IMR-90 (cell line): ENCODE data around the gene CHPF. TPM values are rescaled to one million over a fixed set of nuclear protein-coding genes. Genes with fewer than 3 reads are reported as not detected.

Source experiments
- ATAC-seq: fragments of 200-7000 bp; cut with Tn5 transposase; 2 replicates; pipeline ENCODE4 v1.9.1; 2020; ENCODE audit warnings: low read depth, mild to moderate bottlenecking, moderate library complexity
- BruUV-seq: library from RNA; stranded (reverse); fragments of 400-500 nt; replicated peaks from 2 replicates; lab custom pipeline; 2021; lab: Mats Ljungman, UMichigan
- CTCF ChIA-PET: fragments of 300-600 bp; formaldehyde crosslinking; extraction: SDS; loops from one replicate; lab custom pipeline; 2021; ENCODE audit warnings: antibody characterized with exemption; lab: Yijun Ruan, JAX
- POLR2A ChIA-PET: fragments of 300-600 bp; sonication (Branson Sonifier 250); formaldehyde crosslinking; loops from one replicate; lab custom pipeline; 2022; ENCODE audit warnings: antibody characterized with exemption; ENCODE audit not compliant: unreplicated experiment; lab: Charles Lee
- DNase-seq: peaks from one replicate; pipeline ENCODE4 v3.0.0; 2013
- H2AFZ ChIP-seq: replicated peaks from 2 replicates; pipeline ENCODE3; 2013; ENCODE audit warnings: low read length, mild to moderate bottlenecking; ENCODE audit not compliant: poor library complexity
- H2AK5ac ChIP-seq: 2 replicates; pipeline ENCODE4 v1.6.1; 2013; ENCODE audit warnings: low read depth, low read length, inconsistent platforms
- H2AK9ac ChIP-seq: replicated peaks from 2 replicates; pipeline ENCODE3; 2013; ENCODE audit warnings: mild to moderate bottlenecking, low read depth, low read length, moderate library complexity; ENCODE audit not compliant: poor library complexity
- H2BK120ac ChIP-seq: 2 replicates; pipeline ENCODE4 v1.6.1; 2013; ENCODE audit warnings: low read depth, low read length, inconsistent platforms
- H2BK15ac ChIP-seq: 3 replicates; pipeline ENCODE4 v1.6.1; 2013; ENCODE audit warnings: low read depth, low read length, inconsistent platforms
- H2BK20ac ChIP-seq: 2 replicates; pipeline ENCODE4 v1.6.1; 2013; ENCODE audit warnings: low read depth, mild to moderate bottlenecking, inconsistent platforms, low read length, moderate library complexity
- H2BK5ac ChIP-seq: 2 replicates; pipeline ENCODE4 v1.6.1; 2013; ENCODE audit warnings: mild to moderate bottlenecking, low read depth, low read length, inconsistent platforms; ENCODE audit not compliant: poor library complexity, severe bottlenecking
- H3K14ac ChIP-seq: replicated peaks from 2 replicates; pipeline ENCODE4 v1.6.1; 2013; ENCODE audit warnings: low read depth, low read length, inconsistent platforms
- H3K18ac ChIP-seq: 2 replicates; pipeline ENCODE4 v1.6.1; 2013; ENCODE audit warnings: low read depth, low read length, control low read depth
- H3K23ac ChIP-seq: 2 replicates; pipeline ENCODE4 v1.6.1; 2013; ENCODE audit warnings: low read depth, low read length, inconsistent platforms
- H3K27ac ChIP-seq: 2 replicates; pipeline ENCODE4 v1.5.1; 2013; ENCODE audit warnings: mild to moderate bottlenecking, control low read depth, low read length; ENCODE audit not compliant: insufficient read depth
- H3K27me3 ChIP-seq: 2 replicates; pipeline ENCODE4 v1.6.1; 2013; ENCODE audit warnings: low read length; ENCODE audit not compliant: control insufficient read depth, insufficient read depth
- H3K36me3 ChIP-seq: 2 replicates; pipeline ENCODE4 v1.6.1; 2013; ENCODE audit warnings: low read length, mixed read lengths; ENCODE audit not compliant: control insufficient read depth, insufficient read depth
- H3K4ac ChIP-seq: 2 replicates; pipeline ENCODE4 v1.6.1; 2013; ENCODE audit warnings: low read depth, low read length, inconsistent platforms
- H3K4me1 ChIP-seq: 2 replicates; pipeline ENCODE4 v1.6.1; 2013; ENCODE audit warnings: low read length, mixed read lengths; ENCODE audit not compliant: control insufficient read depth, insufficient read depth
- H3K4me2 ChIP-seq: 2 replicates; pipeline ENCODE4 v1.6.1; 2013; ENCODE audit warnings: low read depth, mild to moderate bottlenecking, control low read depth, low read length, moderate library complexity
- H3K4me3 ChIP-seq: 2 replicates; pipeline ENCODE4 v1.5.1; 2013; ENCODE audit warnings: low read depth, mild to moderate bottlenecking, control low read depth, low read length, moderate library complexity; ENCODE audit not compliant: insufficient read depth
- H3K56ac ChIP-seq: 2 replicates; pipeline ENCODE4 v1.6.1; 2013; ENCODE audit warnings: low read length, inconsistent platforms; ENCODE audit not compliant: insufficient read depth; ENCODE audit errors: extremely low read depth
- H3K79me1 ChIP-seq, 2 experiments: 2 replicates each; pipeline ENCODE4 v1.6.1; 2013; ENCODE audit warnings: low read length in 2 of 2, inconsistent platforms in 1 of 2, low read depth in 1 of 2
- H3K9ac ChIP-seq: 2 replicates; pipeline ENCODE4 v1.6.1; 2013; ENCODE audit warnings: low read depth, low read length, control low read depth
- H3K9me1 ChIP-seq: 2 replicates; pipeline ENCODE4 v1.6.1; 2013; ENCODE audit warnings: low read length, inconsistent platforms; ENCODE audit not compliant: insufficient read depth
- H3K9me3 ChIP-seq: 2 replicates; pipeline ENCODE4 v1.6.1; 2013; ENCODE audit warnings: low read length; ENCODE audit not compliant: control insufficient read depth, insufficient read depth
- H4K20me1 ChIP-seq: 2 replicates; pipeline ENCODE4 v1.6.1; 2013; ENCODE audit warnings: low read length, inconsistent platforms; ENCODE audit not compliant: insufficient read depth
- H4K5ac ChIP-seq: 2 replicates; pipeline ENCODE4 v1.6.1; 2013; ENCODE audit warnings: mild to moderate bottlenecking, low read depth, low read length, control low read depth
- H4K8ac ChIP-seq, 2 experiments: 2 replicates each; pipeline ENCODE4 v1.6.1; 2013; ENCODE audit warnings: low read depth in 2 of 2, low read length in 2 of 2, control low read depth in 1 of 2, inconsistent platforms in 1 of 2
- H4K91ac ChIP-seq: 2 replicates; pipeline ENCODE4 v1.6.1; 2013; ENCODE audit warnings: low read depth, low read length, inconsistent platforms; ENCODE audit not compliant: insufficient read depth
- CHD1 ChIP-seq: IDR thresholded peaks from 2 replicates; pipeline ENCODE4 v1.6.1; 2012; ENCODE audit warnings: low read depth, low read length, improper control_type of control experiment
- CTCF ChIP-seq: conservative IDR thresholded peaks from 2 replicates; pipeline ENCODE4 v1.5.1; 2012; ENCODE audit warnings: mild to moderate bottlenecking, low read depth, low read length, improper control_type of control experiment
- FOS ChIP-seq: fragments of 150-350 bp; IDR thresholded peaks from 2 replicates; pipeline ENCODE4 v1.6.1; 2016; ENCODE audit warnings: low read depth, low read length
- MAFK ChIP-seq: IDR thresholded peaks from 2 replicates; pipeline ENCODE4 v1.6.1; 2012; ENCODE audit warnings: low read depth, low read length, improper control_type of control experiment
- MAZ ChIP-seq: IDR thresholded peaks from 2 replicates; pipeline ENCODE4 v1.6.1; 2012; ENCODE audit warnings: low read depth, mild to moderate bottlenecking, low read length, improper control_type of control experiment, moderate library complexity, borderline replicate concordance
- MXI1 ChIP-seq: IDR thresholded peaks from 2 replicates; pipeline ENCODE4 v1.6.1; 2012; ENCODE audit warnings: low read depth, mild to moderate bottlenecking, low read length, moderate library complexity, borderline replicate concordance
- NFE2L2 ChIP-seq: fragments of 150-350 bp; IDR thresholded peaks from 2 replicates; pipeline ENCODE4 v1.6.1; 2016; ENCODE audit warnings: low read depth, mild to moderate bottlenecking, low read length
- POLR2A ChIP-seq: IDR thresholded peaks from 2 replicates; pipeline ENCODE4 v1.6.1; 2012; ENCODE audit warnings: mild to moderate bottlenecking, low read depth, low read length
- RAD21 ChIP-seq: IDR thresholded peaks from 2 replicates; pipeline ENCODE4 v1.6.1; 2012; ENCODE audit warnings: low read length, improper control_type of control experiment
- SMC3 ChIP-seq: fragments of 150-350 bp; IDR thresholded peaks from 2 replicates; pipeline ENCODE4 v1.6.1; 2016; ENCODE audit warnings: low read depth, mild to moderate bottlenecking, antibody characterized with exemption, low read length, moderate library complexity
- WGBS, 2 experiments: methylation state at CpG; one replicate each; pipeline versions ENCODE4 v1.1.5 to v1.1.7; 2013; ENCODE audit warnings: missing lambda C conversion rate in 2 of 2; ENCODE audit not compliant: insufficient read length in 1 of 2; ENCODE audit errors: extremely low coverage in 2 of 2; 5-methylcytosine and 5-hydroxymethylcytosine counted together
- dilution Hi-C: fragments of 300-500 bp; cut with HindIII; formaldehyde crosslinking; loops from one replicate; pipeline ENCODE4 v1.14.3; 2018; ENCODE audit warnings: low sequenced_read_pairs; ENCODE audit not compliant: unreplicated experiment
- in situ Hi-C: fragments of 300-500 bp; cut with MboI; formaldehyde crosslinking; loops from 3 replicates; pipeline ENCODE4 v1.14.3; 2019; ENCODE audit warnings: low sequenced_read_pairs, inconsistent platforms, mixed read lengths
- intact Hi-C: fragments of 100-400 bp; cut with micrococcal nuclease; formaldehyde crosslinking; loops from 2 replicates; pipeline ENCODE4 v1.10.0; 2022
- polyA plus RNA-seq, 3 experiments: library from polyadenylated mRNA; depleted of rRNA; stranded (reverse); fragments of >200 nt; gene quantifications; 2 replicates each; pipeline ENCODE4 v1.2.3, GENCODE V29; 2012; ENCODE audit warnings: low replicate concordance in 1 of 3
- total RNA-seq: library from RNA; depleted of rRNA; stranded (reverse); fragments of >200 nt; gene quantifications from 2 replicates; pipeline ENCODE4 v1.2.3, GENCODE V29; 2012
- TF ChIP-seq, protein P1 (sequence below): fragments of 150-350 bp; IDR thresholded peaks from 2 replicates; pipeline ENCODE4 v1.6.1; 2016; ENCODE audit warnings: low read depth, mild to moderate bottlenecking, low read length, moderate library complexity, borderline replicate concordance

CHPF gene
- total and polyA plus RNA-seq, 2 of the 4 experiments (the other 2 are of a cell fraction) = 24.0 to 115 TPM

DNA sequence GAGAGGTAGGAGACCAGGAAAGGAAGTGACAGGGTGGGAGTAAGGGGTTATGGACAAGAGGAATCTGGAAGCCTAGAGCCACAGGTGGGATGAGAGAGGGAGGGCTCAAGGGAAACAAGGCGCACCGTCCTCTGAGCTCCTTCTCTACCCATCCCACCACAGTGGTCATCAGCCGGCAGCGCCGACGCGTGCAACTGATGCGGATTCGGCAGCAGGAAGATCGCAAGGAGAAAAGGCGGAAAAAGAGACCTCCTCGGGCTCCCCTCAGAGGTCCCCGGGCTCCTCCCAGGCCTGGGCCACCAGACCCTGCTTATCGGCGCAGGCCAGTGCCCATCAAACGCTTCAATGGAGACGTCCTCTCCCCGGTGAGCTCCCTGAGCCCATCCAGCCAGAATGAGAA, 5.4 kb upstream of the CHPF start:
- DNase-seq (no peak), ATAC-seq (no peak)
- no peak overlapping the region for H3K4ac ChIP-seq
- H2AK5ac ChIP-seq = no peak overlapping the region
- TF ChIP-seq FOS = no peak
- no peak for TF ChIP-seq NFE2L2
- no peak for TF ChIP-seq MAFK
- TF ChIP-seq, protein P1, sequence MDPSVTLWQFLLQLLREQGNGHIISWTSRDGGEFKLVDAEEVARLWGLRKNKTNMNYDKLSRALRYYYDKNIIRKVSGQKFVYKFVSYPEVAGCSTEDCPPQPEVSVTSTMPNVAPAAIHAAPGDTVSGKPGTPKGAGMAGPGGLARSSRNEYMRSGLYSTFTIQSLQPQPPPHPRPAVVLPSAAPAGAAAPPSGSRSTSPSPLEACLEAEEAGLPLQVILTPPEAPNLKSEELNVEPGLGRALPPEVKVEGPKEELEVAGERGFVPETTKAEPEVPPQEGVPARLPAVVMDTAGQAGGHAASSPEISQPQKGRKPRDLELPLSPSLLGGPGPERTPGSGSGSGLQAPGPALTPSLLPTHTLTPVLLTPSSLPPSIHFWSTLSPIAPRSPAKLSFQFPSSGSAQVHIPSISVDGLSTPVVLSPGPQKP = no peak
- no peak for TF ChIP-seq RAD21
- TF ChIP-seq POLR2A = no peak
- no peak for TF ChIP-seq CTCF
- TF ChIP-seq MXI1 = no peak
- TF ChIP-seq SMC3 = no peak
- TF ChIP-seq CHD1 = no peak
- no peak for TF ChIP-seq MAZ
- no peak overlapping the region for H2BK5ac ChIP-seq
- ChIA-PET POLR2A (no interaction called here), CTCF (interaction anchor here (0.6 to 2.7 kb wide), 2 partner anchors 11 to 126 kb away, joined by 3 to 10 read pairs; no protein-coding TSS in a partner anchor)
- no peak overlapping the region for H3K56ac ChIP-seq
- H3K4me3 ChIP-seq = no peak overlapping the region
- 90% methylated on average over 8 of the region's 18 CpGs; no CpG with 5 or more reads in 1 of the 2 experiments for WGBS, 2 experiments
- no TSS peak for BruUV-seq
- H3K4me2 ChIP-seq = no peak overlapping the region
- in situ Hi-C loops (no loop called here), dilution Hi-C loops (no loop called here), intact Hi-C loops (no loop called here)
- no peak overlapping the region for H4K5ac ChIP-seq
- no peaks in the 10 kb centered on the region; the same call in 1 of the 2 replicates for H3K9me1 ChIP-seq
- no peak overlapping the region for H4K8ac ChIP-seq
- H3K27ac ChIP-seq = no peak overlapping the region
- peaks cover 8% of the 10 kb centered on the region; the same call in 1 of the 2 replicates for H3K4me1 ChIP-seq
- H4K91ac ChIP-seq = no peak overlapping the region
- H3K14ac ChIP-seq = no peak overlapping the region
- H3K18ac ChIP-seq = no peak overlapping the region
- no peak overlapping the region for H2AK9ac ChIP-seq
- H3K23ac ChIP-seq = no peak overlapping the region
- H2BK15ac ChIP-seq = no peak overlapping the region
- H2BK20ac ChIP-seq = no peak overlapping the region
- no peak overlapping the region for H2BK120ac ChIP-seq
- no peak overlapping the region for H2AFZ ChIP-seq
- H3K9ac ChIP-seq = no peak overlapping the region
- H3K79me1 ChIP-seq = no peaks in the 10 kb centered on the region
- H3K9me3 ChIP-seq = no peaks in the 10 kb centered on the region
- no peaks in the 10 kb centered on the region; the same call in 1 of the 2 replicates for H4K20me1 ChIP-seq
- H3K27me3 ChIP-seq = no peaks in the 10 kb centered on the region
- no peaks in the 10 kb centered on the region for H3K36me3 ChIP-seq
